ENCODE data around the gene BMPR1B.
"Not testable (repeated sequence)": the region's sequence is repeated elsewhere in the genome, so short reads cannot be mapped to it uniquely, and the experiment has no call there.

BMPR1B gene

DNA sequence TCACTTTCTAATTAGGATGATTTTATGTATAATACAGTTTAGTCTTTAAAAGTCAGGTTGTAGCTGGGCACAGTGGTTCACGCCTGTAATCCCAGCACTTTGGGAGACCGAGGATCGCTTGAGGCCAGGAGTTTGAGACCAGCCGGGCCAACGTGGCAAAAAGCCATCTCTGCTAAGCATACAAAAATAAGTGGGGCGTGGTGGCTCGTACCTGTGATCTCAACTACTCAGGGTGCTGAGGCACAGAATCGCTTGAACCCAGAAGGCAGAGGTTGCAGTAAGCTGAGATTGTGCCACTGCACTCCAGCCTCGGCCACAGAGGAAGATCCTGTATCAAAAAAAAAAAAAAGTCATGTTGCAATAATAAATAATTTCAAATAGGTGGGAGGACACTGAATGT is 364.2 kb downstream of the BMPR1B start:
- no peak for DNase-seq
- peaks cover 2% of the 10 kb centered on the region for H3K36me3 Mint-ChIP-seq (ENCODE audit: insufficient read depth)
- no peaks in the 10 kb centered on the region for H3K27me3 Mint-ChIP-seq
- H3K27ac Mint-ChIP-seq = no peak overlapping the region
- peaks cover 0 to 3% of the 10 kb centered on the region in 2 donors for H3K9me3 Mint-ChIP-seq
- no peak for ATAC-seq (replicated peaks)
- no peak overlapping the region for H3K4me3 Mint-ChIP-seq
- no peaks in the 10 kb centered on the region for H3K4me1 Mint-ChIP-seq (ENCODE audit: low read depth in 2 of 2)

DNA sequence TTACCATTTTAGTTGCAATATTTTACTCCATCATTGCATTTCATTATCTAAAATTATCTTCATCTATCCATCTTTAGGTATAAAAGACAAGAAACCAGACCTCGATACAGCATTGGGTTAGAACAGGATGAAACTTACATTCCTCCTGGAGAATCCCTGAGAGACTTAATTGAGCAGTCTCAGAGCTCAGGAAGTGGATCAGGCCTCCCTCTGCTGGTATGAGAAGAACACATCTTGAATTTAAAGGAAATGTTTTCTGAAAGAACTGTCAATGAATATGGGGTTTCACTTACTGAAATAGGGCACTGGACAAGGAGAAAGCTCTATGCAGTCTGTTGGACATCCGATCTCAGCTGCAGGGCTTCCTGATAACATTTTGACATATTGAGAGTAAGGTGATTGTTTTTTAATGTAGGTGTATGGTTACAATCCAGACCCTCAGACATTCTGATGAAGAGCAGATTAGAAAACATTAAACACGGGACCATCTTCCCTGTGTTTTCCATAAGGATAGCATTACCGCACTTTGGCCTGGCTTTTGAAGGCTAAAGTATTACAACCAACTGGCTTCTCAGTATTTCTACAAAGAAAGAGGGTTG is 367.2 kb downstream of the BMPR1B start:
- no peaks in the 10 kb centered on the region for H3K4me1 Mint-ChIP-seq (ENCODE audit: low read depth in 2 of 2)
- no peak for DNase-seq
- no peak for ATAC-seq (replicated peaks)
- no peaks in the 10 kb centered on the region for H3K36me3 Mint-ChIP-seq (ENCODE audit: insufficient read depth)
- no peak overlapping the region for H3K27ac Mint-ChIP-seq
- peaks cover 0 to 5% of the 10 kb centered on the region in 2 donors for H3K9me3 Mint-ChIP-seq
- no peaks in the 10 kb centered on the region for H3K27me3 Mint-ChIP-seq
- no peak overlapping the region for H3K4me3 Mint-ChIP-seq

DNA sequence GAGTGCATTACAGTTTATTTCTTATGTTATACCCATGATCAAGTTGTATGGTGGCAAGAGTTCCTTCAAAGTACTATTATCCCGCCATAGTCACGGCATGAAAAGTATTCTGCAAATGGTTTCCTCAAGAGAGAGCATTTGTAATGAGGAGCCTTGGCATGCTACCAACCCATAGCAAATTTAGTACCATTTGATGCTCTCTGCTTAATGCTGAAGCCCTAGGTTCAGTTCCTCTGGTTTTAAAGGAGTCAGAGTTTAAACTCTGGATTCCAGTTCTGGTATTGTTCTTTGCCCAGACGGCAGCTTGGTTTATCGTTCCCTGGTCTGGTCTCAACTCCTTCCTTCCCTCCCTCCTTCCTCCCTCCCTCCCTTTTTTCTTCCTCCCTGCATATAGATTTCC is 371.3 kb downstream of the BMPR1B start:
- Mint-ChIP-seq H3K4me3 (no peak overlapping the region), H3K36me3 (ENCODE audit: insufficient read depth) (no peaks in the 10 kb centered on the region), H3K4me1 (ENCODE audit: low read depth in 2 of 2) (no peaks in the 10 kb centered on the region), H3K27me3 (no peaks in the 10 kb centered on the region), H3K9me3 (peaks cover 0 to 4% of the 10 kb centered on the region in 2 donors), H3K27ac (no peak overlapping the region)
- DNase-seq (no peak), ATAC-seq (replicated peaks) (no peak)

DNA sequence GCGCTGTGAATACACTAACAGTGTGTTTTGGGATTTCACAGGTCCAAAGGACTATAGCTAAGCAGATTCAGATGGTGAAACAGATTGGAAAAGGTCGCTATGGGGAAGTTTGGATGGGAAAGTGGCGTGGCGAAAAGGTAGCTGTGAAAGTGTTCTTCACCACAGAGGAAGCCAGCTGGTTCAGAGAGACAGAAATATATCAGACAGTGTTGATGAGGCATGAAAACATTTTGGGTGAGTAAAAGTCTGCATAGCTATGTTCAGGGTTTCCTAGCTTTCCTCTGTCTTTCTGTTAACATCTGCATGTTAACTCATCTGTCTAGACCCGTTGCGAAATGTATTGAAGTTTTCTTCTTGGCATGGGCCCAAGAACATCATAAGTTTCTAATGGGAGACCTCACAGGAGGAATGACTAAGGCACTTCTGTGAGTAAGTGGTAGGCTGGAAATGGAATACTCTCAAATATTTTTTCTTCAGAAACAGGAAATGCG is 372.1 kb downstream of the BMPR1B start:
- Mint-ChIP-seq H3K4me3 (no peak overlapping the region), H3K36me3 (ENCODE audit: insufficient read depth) (no peaks in the 10 kb centered on the region)
- no peak for DNase-seq

DNA sequence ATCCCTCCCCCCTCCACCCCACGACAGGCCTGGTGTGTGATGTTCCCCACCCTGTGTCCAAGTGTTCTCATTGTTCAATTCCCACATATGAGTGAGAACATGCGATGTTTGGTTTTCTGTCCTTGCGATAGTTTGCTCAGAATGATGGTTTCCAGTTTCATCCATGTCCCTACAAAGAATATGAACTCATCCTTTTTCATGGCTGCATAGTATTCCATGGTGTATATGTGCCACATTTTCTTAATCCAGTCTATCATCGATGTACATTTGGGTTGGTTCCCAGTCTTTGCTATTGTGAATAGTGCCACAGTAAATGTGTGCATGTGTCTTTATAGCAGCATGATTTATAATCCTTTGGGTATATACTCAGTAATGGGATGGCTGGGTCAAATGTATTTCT is 376.3 kb downstream of the BMPR1B start:
- H3K4me1 Mint-ChIP-seq (ENCODE audit: low read depth in 2 of 2); H3K9me3 Mint-ChIP-seq; H3K27ac Mint-ChIP-seq; H3K27me3 Mint-ChIP-seq; DNase-seq; H3K36me3 Mint-ChIP-seq (ENCODE audit: insufficient read depth); H3K4me3 Mint-ChIP-seq; ATAC-seq (replicated peaks): not testable (repeated sequence)

More for the DNA sequence above, 372.1 kb downstream of the BMPR1B start:
- Mint-ChIP-seq H3K27ac (no peak overlapping the region), H3K4me1 (ENCODE audit: low read depth in 2 of 2) (no peaks in the 10 kb centered on the region), H3K27me3 (no peaks in the 10 kb centered on the region), H3K9me3 (peaks cover 0 to 4% of the 10 kb centered on the region in 2 donors)
- ATAC-seq (replicated peaks) = no peak

DNA sequence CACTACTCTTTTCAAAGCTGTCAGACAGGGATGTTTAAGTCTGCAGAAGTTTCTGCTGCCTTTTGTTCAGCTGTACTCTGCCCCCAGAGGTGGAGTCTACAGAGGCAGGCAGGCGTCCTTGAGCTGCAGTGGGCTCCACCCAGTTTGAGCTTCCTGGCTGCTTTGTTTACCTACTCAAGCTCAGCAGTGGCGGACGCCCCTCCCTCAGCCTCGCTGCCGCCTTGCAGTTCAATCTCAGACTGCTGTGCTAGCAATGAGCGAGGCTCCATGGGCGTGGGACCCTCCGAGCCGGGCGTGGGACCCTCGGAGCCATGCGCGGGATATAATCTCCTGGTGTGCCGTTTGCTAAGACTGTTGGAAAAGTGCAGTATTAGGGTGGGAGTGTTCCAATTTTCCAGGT is 381.7 kb downstream of the BMPR1B start:
- H3K27me3 Mint-ChIP-seq = peaks cover 0 to 11% of the 10 kb centered on the region in 2 donors
- not testable (repeated sequence) for H3K27ac Mint-ChIP-seq; H3K9me3 Mint-ChIP-seq; ATAC-seq (replicated peaks); DNase-seq; H3K4me1 Mint-ChIP-seq (ENCODE audit: low read depth in 2 of 2); H3K36me3 Mint-ChIP-seq (ENCODE audit: insufficient read depth); H3K4me3 Mint-ChIP-seq

DNA sequence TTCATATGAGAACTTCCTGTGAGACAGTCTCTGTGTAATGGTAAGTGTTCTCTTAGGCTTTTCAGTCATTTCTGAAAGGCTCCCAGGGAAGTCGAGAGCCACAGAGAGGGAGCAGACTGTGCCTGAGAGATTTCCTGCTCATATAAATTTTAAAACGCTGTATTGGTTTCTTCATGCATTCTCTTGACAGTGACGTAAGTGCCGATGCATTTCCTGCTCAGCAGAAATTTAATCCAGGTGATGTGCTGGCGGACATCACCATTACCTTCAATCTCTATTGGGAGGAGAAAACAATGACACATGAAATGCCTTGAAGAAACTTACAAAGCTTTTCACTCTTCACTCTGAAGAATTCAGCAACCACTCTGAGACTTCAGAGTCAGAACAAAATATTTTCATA is 383.6 kb downstream of the BMPR1B start:
- no peak overlapping the region for H3K4me3 Mint-ChIP-seq
- H3K27ac Mint-ChIP-seq = no peak overlapping the region
- H3K36me3 Mint-ChIP-seq (ENCODE audit: insufficient read depth) = no peaks in the 10 kb centered on the region
- DNase-seq (no peak), ATAC-seq (replicated peaks) (no peak)
- no peaks in the 10 kb centered on the region for H3K4me1 Mint-ChIP-seq (ENCODE audit: low read depth in 2 of 2)
- peaks cover 0 to 11% of the 10 kb centered on the region in 2 donors for H3K27me3 Mint-ChIP-seq
- peaks cover 5 to 7% of the 10 kb centered on the region in 2 donors for H3K9me3 Mint-ChIP-seq

DNA sequence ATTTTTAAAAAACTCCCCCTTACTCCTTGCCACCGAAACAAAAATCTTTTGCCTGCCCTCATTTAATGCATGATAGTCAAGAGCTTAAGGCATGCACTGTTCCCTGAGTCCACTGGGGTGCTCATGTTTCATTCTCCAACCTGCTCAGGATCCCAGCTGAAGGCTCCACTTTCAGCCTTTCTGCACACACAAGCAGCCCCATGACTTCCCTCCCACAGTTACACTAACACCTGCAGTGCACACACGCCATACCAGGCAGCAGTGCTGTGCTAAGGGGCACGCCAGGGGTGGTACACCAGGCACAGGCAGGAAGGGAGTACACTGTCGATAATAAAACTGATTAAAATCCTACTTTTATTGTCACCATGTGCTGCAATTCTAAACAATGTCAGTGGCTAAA is 385.2 kb downstream of the BMPR1B start:
- H3K4me3 Mint-ChIP-seq = no peak overlapping the region
- H3K27me3 Mint-ChIP-seq = peaks cover 0 to 11% of the 10 kb centered on the region in 2 donors
- ATAC-seq (replicated peaks) = no peak
- H3K4me1 Mint-ChIP-seq (ENCODE audit: low read depth in 2 of 2) = no peaks in the 10 kb centered on the region
- no peaks in the 10 kb centered on the region for H3K36me3 Mint-ChIP-seq (ENCODE audit: insufficient read depth)
- H3K27ac Mint-ChIP-seq = no peak overlapping the region
- DNase-seq = no peak
- H3K9me3 Mint-ChIP-seq = peaks cover 3 to 7% of the 10 kb centered on the region in 2 donors

DNA sequence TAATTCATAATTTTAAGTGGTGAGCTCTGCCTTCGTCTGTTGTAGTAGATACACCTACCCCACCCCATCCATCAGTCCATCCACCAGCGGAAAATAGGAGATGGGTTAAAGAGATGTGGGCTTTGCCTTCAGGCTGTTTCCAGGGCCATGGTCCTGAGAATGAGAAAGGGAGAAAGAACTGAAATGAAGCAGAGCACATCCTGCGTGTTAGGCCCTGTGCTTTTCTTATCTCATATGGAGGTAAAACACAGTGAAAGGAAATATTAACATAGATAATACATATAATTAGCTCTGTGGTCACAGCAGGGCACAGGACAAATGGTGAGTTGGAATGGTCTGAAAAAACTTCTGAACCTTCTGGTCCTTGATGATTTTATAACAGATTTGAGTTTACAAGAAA is 393.5 kb downstream of the BMPR1B start:
- no peak for ATAC-seq (replicated peaks)
- DNase-seq = no peak
- H3K4me1 Mint-ChIP-seq (ENCODE audit: low read depth in 2 of 2) = peaks cover 3 to 4% of the 10 kb centered on the region in 2 donors
- H3K4me3 Mint-ChIP-seq = no peak overlapping the region
- H3K27ac Mint-ChIP-seq = no peak overlapping the region
- no peaks in the 10 kb centered on the region for H3K27me3 Mint-ChIP-seq
- H3K9me3 Mint-ChIP-seq = no peaks in the 10 kb centered on the region
- H3K36me3 Mint-ChIP-seq (ENCODE audit: insufficient read depth) = no peaks in the 10 kb centered on the region

DNA sequence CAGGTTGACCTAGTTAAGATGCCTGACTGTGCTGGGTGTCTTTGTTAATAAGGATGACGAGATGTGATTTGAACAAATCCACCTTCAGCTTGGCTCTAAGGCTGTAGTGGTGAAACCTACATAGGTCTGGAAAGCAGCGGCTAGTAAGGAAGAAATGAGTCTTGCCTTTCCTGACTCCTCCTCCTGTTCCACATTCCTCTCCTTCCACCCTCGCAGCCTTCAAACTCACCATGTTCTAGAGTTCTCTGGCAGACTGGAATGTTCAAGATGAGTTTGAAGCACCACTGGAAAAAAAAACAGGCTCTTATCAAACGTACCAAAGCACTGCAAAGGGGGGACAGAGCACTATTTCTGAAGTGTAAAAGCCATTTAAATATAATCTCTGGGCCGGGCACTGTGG is 395.4 kb downstream of the BMPR1B start:
- Mint-ChIP-seq H3K27ac (no peak overlapping the region), H3K9me3 (no peaks in the 10 kb centered on the region), H3K36me3 (ENCODE audit: insufficient read depth) (no peaks in the 10 kb centered on the region), H3K4me1 (ENCODE audit: low read depth in 2 of 2) (peaks cover 3 to 5% of the 10 kb centered on the region in 2 donors), H3K4me3 (no peak overlapping the region), H3K27me3 (no peaks in the 10 kb centered on the region)
- DNase-seq = no peak
- ATAC-seq (replicated peaks) = no peak

DNA sequence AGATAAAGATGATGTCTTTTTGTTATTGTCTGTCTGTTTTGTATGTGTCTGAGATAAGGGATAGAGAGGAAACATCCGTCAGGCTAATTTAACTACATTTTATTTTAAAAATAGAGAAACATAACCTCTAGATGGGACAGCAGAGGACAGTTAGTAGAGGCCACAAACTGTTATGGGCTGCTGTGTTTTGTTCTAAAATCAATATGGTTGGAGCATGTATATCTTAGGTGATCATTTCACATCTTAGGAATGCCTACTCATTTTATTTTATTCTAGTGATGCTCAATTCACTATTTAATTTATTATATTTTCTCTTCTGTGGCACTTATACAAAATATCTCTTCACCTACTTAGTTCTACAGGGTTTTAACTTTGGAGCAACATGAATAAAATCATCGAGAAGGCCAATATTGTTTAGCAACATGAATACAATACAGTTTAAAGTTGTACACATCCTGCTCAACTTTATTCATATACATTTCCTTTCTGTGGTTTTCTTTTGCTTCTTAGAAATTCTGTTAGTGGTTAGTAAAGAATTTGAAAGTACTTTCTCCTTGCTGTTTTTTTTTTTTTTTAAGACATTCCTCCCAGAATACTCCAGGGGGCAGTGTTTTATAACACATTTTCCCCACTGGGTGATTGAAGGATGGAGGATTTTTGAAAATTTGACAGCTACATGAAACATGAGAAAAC is 398.1 kb downstream of the BMPR1B start:
- ATAC-seq (replicated peaks) (peak; percentile 47), DNase-seq (no peak)
- peaks cover 3 to 5% of the 10 kb centered on the region in 2 donors for H3K4me1 Mint-ChIP-seq (ENCODE audit: low read depth in 2 of 2)
- H3K4me3 Mint-ChIP-seq = peak overlapping the region in 1 of 2 donors; percentile 7
- H3K27ac Mint-ChIP-seq = no peak overlapping the region
- no peaks in the 10 kb centered on the region for H3K36me3 Mint-ChIP-seq (ENCODE audit: insufficient read depth)
- peaks cover 0 to 6% of the 10 kb centered on the region in 2 donors for H3K27me3 Mint-ChIP-seq
- no peaks in the 10 kb centered on the region for H3K9me3 Mint-ChIP-seq

DNA sequence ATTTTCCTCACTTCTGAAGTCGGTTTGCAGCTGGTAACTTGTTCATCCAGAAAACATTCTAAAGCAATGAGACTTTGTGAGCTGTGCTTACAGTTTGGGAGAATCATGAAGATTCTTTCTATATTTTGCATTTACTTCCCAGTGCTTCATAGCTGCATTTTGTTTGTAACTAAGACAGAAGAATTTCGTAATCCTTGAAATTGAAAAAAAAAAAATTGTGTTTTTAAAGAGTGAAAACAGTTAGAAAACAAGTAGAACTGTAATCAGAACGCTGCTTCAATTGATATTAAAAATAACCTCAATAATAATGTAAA is 398.7 kb downstream of the BMPR1B start:
- Mint-ChIP-seq H3K27me3 (peaks cover 0 to 6% of the 10 kb centered on the region in 2 donors), H3K27ac (no peak overlapping the region), H3K9me3 (no peaks in the 10 kb centered on the region), H3K4me1 (ENCODE audit: low read depth in 2 of 2) (peaks cover 3 to 5% of the 10 kb centered on the region in 2 donors), H3K36me3 (ENCODE audit: insufficient read depth) (no peaks in the 10 kb centered on the region), H3K4me3 (no peak overlapping the region)
- no peak for ATAC-seq (replicated peaks)
- no peak for DNase-seq

DNA sequence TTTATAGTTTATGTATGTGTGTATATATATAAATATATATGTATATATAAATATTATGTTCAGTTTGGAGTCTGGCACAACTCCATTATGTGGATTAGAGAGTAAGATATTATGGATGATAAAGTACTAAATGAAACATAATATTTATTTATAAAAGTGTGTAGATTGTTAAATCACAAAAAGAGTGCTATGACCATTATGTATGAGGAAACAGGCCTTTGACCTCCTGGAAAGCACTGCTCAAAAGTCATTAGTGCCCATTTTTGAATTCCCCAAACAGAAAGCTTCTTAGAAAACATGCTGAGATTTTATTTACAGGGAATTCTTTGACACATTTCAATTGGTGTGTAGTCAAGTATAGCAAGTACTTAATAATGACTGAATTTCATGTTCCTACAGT is 399.8 kb downstream of the BMPR1B start:
- ATAC-seq (replicated peaks) = no peak
- peaks cover 3 to 5% of the 10 kb centered on the region in 2 donors for H3K4me1 Mint-ChIP-seq (ENCODE audit: low read depth in 2 of 2)

DNA sequence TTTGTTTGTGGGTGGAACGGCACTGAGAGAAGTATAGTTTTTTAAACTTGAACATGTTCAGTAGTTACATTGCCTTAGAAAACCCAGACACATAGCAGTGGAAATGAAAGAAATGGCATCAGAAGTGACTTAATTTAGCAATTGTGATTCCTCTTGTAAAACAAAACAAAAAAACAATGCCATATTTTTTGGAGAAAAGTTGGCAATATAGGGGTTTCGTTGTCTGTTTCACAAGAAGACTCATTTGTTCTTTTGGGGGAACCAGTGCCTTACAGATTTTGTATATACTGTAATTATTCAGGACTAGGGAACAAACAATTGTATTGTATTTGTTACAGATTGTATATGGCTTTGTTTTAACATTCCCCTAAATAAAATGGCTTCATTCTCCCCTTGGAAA is 400.3 kb downstream of the BMPR1B start:
- ATAC-seq (replicated peaks) (no peak), DNase-seq (no peak)
- peaks cover 3 to 5% of the 10 kb centered on the region in 2 donors for H3K4me1 Mint-ChIP-seq (ENCODE audit: low read depth in 2 of 2)
- H3K27me3 Mint-ChIP-seq = peaks cover 0 to 6% of the 10 kb centered on the region in 2 donors
- no peak overlapping the region for H3K27ac Mint-ChIP-seq
- no peaks in the 10 kb centered on the region for H3K36me3 Mint-ChIP-seq (ENCODE audit: insufficient read depth)
- no peaks in the 10 kb centered on the region for H3K9me3 Mint-ChIP-seq
- no peak overlapping the region for H3K4me3 Mint-ChIP-seq

More for the DNA sequence above, 399.8 kb downstream of the BMPR1B start:
- no peaks in the 10 kb centered on the region for H3K36me3 Mint-ChIP-seq (ENCODE audit: insufficient read depth)
- H3K9me3 Mint-ChIP-seq = no peaks in the 10 kb centered on the region
- H3K4me3 Mint-ChIP-seq = no peak overlapping the region
- peaks cover 0 to 6% of the 10 kb centered on the region in 2 donors for H3K27me3 Mint-ChIP-seq
- DNase-seq = no peak
- no peak overlapping the region for H3K27ac Mint-ChIP-seq

All from effector memory CD8-positive, alpha-beta T cell (primary cell).